Fibroblast of lung (primary cell): ENCODE data around the gene UBL3. TPM values are rescaled to one million over a fixed set of nuclear protein-coding genes. Genes with fewer than 3 reads are reported as not detected.

Experiments used
- DNase-seq, 2 donors: peaks; one replicate each; pipeline versions ENCODE4 v3.0.0 to v3.0.0-alpha.2; 2010; ENCODE audit warnings: low read depth in 2 of 2
- H2AFZ ChIP-seq: 2 replicates; pipeline ENCODE4 v1.5.1; 2012; ENCODE audit warnings: low read length, control low read depth, inconsistent platforms
- H3K27ac ChIP-seq: 2 replicates; pipeline ENCODE4 v1.5.1; 2011; ENCODE audit warnings: low read length, control low read depth; ENCODE audit not compliant: insufficient read depth
- H3K27me3 ChIP-seq: 2 replicates; pipeline ENCODE4 v1.5.1; 2011; ENCODE audit warnings: mild to moderate bottlenecking, low read length; ENCODE audit not compliant: control insufficient read depth, insufficient read depth
- H3K36me3 ChIP-seq: 2 replicates; pipeline ENCODE4 v1.5.1; 2011; ENCODE audit warnings: low read length; ENCODE audit not compliant: control insufficient read depth, insufficient read depth
- H3K4me1 ChIP-seq: 2 replicates; pipeline ENCODE4 v1.5.1; 2011; ENCODE audit warnings: low read length; ENCODE audit not compliant: control insufficient read depth, insufficient read depth; ENCODE audit errors: extremely low read depth
- H3K4me2 ChIP-seq: 2 replicates; pipeline ENCODE4 v1.5.1; 2011; ENCODE audit warnings: low read length, control low read depth; ENCODE audit not compliant: insufficient read depth; ENCODE audit errors: extremely low read depth
- H3K4me3 ChIP-seq, 4 experiments: fragments of 200-600 bp in 1 of 4; sonication (generic) in 1 of 4; replicated peaks in 1 of 4; 2 replicates each; pipeline ENCODE4 v1.5.1; 2011 to 2016; ENCODE audit warnings: low read length in 4 of 4, low read depth in 3 of 4, mild to moderate bottlenecking in 3 of 4, control low read depth in 2 of 4, inconsistent platforms in 1 of 4, mixed read lengths in 1 of 4; ENCODE audit not compliant: insufficient read depth in 1 of 4; ENCODE audit errors: control extremely low read depth in 1 of 4
- H3K79me2 ChIP-seq: 2 replicates; pipeline ENCODE4 v1.5.1; 2012; ENCODE audit warnings: mild to moderate bottlenecking, low read length, inconsistent platforms; ENCODE audit not compliant: control insufficient read depth, insufficient read depth
- H3K9ac ChIP-seq: 2 replicates; pipeline ENCODE4 v1.5.1; 2011; ENCODE audit warnings: mild to moderate bottlenecking, low read length, control low read depth; ENCODE audit not compliant: insufficient read depth
- H3K9me3 ChIP-seq: 2 replicates; pipeline ENCODE4 v1.5.1; 2012; ENCODE audit warnings: low read depth, low read length; ENCODE audit not compliant: control insufficient read depth, insufficient read depth
- H4K20me1 ChIP-seq: 2 replicates; pipeline ENCODE4 v1.5.1; 2011; ENCODE audit warnings: low read length; ENCODE audit not compliant: control insufficient read depth, insufficient read depth; ENCODE audit errors: extremely low read depth
- EZH2 ChIP-seq: IDR thresholded peaks from 2 replicates; pipeline ENCODE4 v1.5.1; 2012; ENCODE audit warnings: low read length, control low read depth, mild to moderate bottlenecking; ENCODE audit errors: missing control alignments
- polyA plus RNA-seq, 2 donors: library from polyadenylated mRNA; depleted of rRNA in 1 of 2; stranded (reverse) in 1 of 2; unstranded in 1 of 2; fragments of >200 nt; gene quantifications; 2 replicates each; pipeline ENCODE4 v1.2.1, GENCODE V29; 2011 to 2012; ENCODE audit warnings: missing spikeins in 1 of 2
- total RNA-seq: library from RNA; depleted of rRNA; stranded (reverse); fragments of >200 nt; gene quantifications from 2 replicates; pipeline ENCODE4 v1.2.1, GENCODE V29; 2014
- TF ChIP-seq, protein P1 (sequence below), 2 donors: IDR thresholded peaks in 1 of 2; conservative IDR thresholded peaks in 1 of 2; 1 replicate in 1 of 2; 2 replicates in 1 of 2; pipeline ENCODE4 v1.5.1; 2011 to 2012; ENCODE audit warnings: low read length in 2 of 2, control low read depth in 1 of 2, inconsistent platforms in 1 of 2, low read depth in 1 of 2, mild to moderate bottlenecking in 1 of 2

The UBL3 gene
- total and polyA plus RNA-seq, 2 donors (not counting 1 experiment from before 2014, with no cell fraction given), result 10.7 to 18.3 TPM

DNA sequence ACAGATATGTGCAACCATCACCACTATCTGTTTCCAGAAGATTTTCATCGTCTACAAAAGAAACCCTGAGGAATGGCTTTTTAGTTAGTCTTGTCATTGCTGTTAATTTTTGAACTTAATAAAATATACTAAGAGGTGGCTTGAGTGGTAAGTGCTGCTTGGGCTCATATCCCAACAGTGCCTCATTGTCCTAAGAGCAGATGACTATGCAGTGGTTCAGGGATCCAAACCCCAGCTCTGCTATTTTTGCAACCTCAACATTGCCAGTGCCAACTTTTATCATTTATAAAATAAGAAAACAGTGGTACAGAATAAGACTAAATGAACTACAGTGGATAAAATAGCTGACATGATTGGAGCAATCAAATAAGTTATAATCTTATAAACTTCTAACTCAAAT lies 131.7 kb downstream of the UBL3 start:
- no peak overlapping the region for H3K4me2 ChIP-seq
- H3K4me1 ChIP-seq, result no peaks in the 10 kb centered on the region
- no peaks in the 10 kb centered on the region for H3K79me2 ChIP-seq
- DNase-seq, result no peak
- no peak for TF ChIP-seq EZH2
- TF ChIP-seq, protein P1, sequence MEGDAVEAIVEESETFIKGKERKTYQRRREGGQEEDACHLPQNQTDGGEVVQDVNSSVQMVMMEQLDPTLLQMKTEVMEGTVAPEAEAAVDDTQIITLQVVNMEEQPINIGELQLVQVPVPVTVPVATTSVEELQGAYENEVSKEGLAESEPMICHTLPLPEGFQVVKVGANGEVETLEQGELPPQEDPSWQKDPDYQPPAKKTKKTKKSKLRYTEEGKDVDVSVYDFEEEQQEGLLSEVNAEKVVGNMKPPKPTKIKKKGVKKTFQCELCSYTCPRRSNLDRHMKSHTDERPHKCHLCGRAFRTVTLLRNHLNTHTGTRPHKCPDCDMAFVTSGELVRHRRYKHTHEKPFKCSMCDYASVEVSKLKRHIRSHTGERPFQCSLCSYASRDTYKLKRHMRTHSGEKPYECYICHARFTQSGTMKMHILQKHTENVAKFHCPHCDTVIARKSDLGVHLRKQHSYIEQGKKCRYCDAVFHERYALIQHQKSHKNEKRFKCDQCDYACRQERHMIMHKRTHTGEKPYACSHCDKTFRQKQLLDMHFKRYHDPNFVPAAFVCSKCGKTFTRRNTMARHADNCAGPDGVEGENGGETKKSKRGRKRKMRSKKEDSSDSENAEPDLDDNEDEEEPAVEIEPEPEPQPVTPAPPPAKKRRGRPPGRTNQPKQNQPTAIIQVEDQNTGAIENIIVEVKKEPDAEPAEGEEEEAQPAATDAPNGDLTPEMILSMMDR (conservative IDR thresholded peaks at IDR 0.05 in 1 of 2, IDR thresholded peaks at IDR 0.05 in 1 of 2; ENCODE audit: low read depth in 1 of 2, low read length in 2 of 2), result no peak
- H3K9me3 ChIP-seq, result no peaks in the 10 kb centered on the region
- H2AFZ ChIP-seq, result no peak overlapping the region
- no peak overlapping the region for H3K9ac ChIP-seq
- peaks cover 9% of the 10 kb centered on the region for H3K27me3 ChIP-seq
- no peaks in the 10 kb centered on the region for H4K20me1 ChIP-seq
- no peak overlapping the region for H3K27ac ChIP-seq
- no peak overlapping the region for H3K4me3 ChIP-seq
- no peaks in the 10 kb centered on the region for H3K36me3 ChIP-seq

- Histone ChIP-seq H3K4me3 (no peak overlapping the region), H3K27ac (no peak overlapping the region), H3K9me3 (no peaks in the 10 kb centered on the region), H3K79me2 (no peaks in the 10 kb centered on the region), H3K36me3 (no peaks in the 10 kb centered on the region), H3K4me1 (no peaks in the 10 kb centered on the region), H3K27me3 (peaks cover 7% of the 10 kb centered on the region), H4K20me1 (no peaks in the 10 kb centered on the region), H2AFZ (no peak overlapping the region), H3K9ac (no peak overlapping the region), H3K4me2 (no peak overlapping the region)
- TF ChIP-seq EZH2, result no peak
- no peak for DNase-seq
Observed at GRCh38 chr13:29716493-29716892, 133.9 kb downstream of the UBL3 start.
